Measurements from ENCODE around the gene SCAF4.
"Not testable (repeated sequence)": the region's sequence is repeated elsewhere in the genome, so short reads cannot be mapped to it uniquely, and the experiment has no call there.

Gene SCAF4

GRCh38 chr21:31737586-31738397, 5.9 kb upstream of the SCAF4 start:
- not testable (repeated sequence) for DNase-seq

GRCh38 chr21:31735511-31735992, 3.6 kb upstream of the SCAF4 start:
- no peak for DNase-seq

- no peak for DNase-seq
These were observed 1.7 kb upstream of the SCAF4 start for GRCh38 chr21:31733551-31734149.

- DNase-seq: no peak
These were observed 956 bp upstream of the SCAF4 start for GRCh38 chr21:31732597-31733550.

- DNase-seq: peak; percentile 49
These were observed 662 bp downstream of the SCAF4 start for GRCh38 chr21:31731056-31731856.

- DNase-seq: no peak
These were observed 1.2 kb downstream of the SCAF4 start for GRCh38 chr21:31730712-31731055.

- DNase-seq: no peak
These were observed 2.1 kb downstream of the SCAF4 start for GRCh38 chr21:31729622-31730343.

- no peak for DNase-seq
These were observed 3.0 kb downstream of the SCAF4 start for GRCh38 chr21:31728952-31729351.

GRCh38 chr21:31728191-31728590, 3.7 kb downstream of the SCAF4 start:
- DNase-seq: no peak

- no peak for DNase-seq
These were observed 4.7 kb downstream of the SCAF4 start for GRCh38 chr21:31727181-31727580.

GRCh38 chr21:31726407-31726806, 5.5 kb downstream of the SCAF4 start:
- DNase-seq: no peak

- no peak for DNase-seq
These were observed 6.6 kb downstream of the SCAF4 start for GRCh38 chr21:31725202-31725839.

GRCh38 chr21:31724552-31724951, 7.4 kb downstream of the SCAF4 start:
- DNase-seq: no peak

- no peak for DNase-seq
These were observed 10.5 kb downstream of the SCAF4 start for GRCh38 chr21:31721381-31721780.

- DNase-seq: no peak
These were observed 11.2 kb downstream of the SCAF4 start for GRCh38 chr21:31720739-31721138.

- no peak for DNase-seq
These were observed 11.6 kb downstream of the SCAF4 start for GRCh38 chr21:31720330-31720729.

- DNase-seq: no peak
These were observed 15.8 kb downstream of the SCAF4 start for GRCh38 chr21:31716106-31716505.

- DNase-seq: no peak
These were observed 17.1 kb downstream of the SCAF4 start for GRCh38 chr21:31714741-31715365.

- no peak for DNase-seq
These were observed 17.8 kb downstream of the SCAF4 start for GRCh38 chr21:31713973-31714740.

- DNase-seq: no peak
These were observed 18.8 kb downstream of the SCAF4 start for GRCh38 chr21:31713115-31713514.
